ENCODE measurements around the gene FBXW7.

The FBXW7 gene

DNA sequence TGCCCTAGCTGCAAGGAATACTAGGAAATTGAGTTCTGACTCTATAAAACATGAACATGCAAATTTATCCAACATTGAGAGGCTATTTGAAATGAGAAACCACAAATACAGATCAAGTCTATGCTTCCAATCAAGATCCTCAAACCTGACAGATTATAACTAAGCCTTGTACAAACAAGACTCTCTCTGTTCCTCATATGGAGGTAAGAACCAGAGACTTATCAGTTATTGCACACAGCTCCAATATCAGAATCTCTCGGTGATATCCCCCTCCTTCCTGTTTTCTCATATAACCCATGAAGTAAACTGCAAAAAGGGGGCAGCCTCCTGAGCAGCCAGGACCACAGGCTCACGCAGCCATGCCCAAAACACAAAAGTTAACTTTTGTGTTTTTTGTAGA lies 36.5 kb downstream of the FBXW7 start:
- no peak for TF ChIP-seq CTCF (IDR thresholded peaks at IDR 0.05; ENCODE audit: low read depth, low read length)
- DNase-seq (ENCODE audit: low read depth in 2 of 2): no peak
- H3K4me3 ChIP-seq (replicated peaks in 1 of 2; ENCODE audit: low read depth in 2 of 2, low read length in 2 of 2): no peak overlapping the region

DNA sequence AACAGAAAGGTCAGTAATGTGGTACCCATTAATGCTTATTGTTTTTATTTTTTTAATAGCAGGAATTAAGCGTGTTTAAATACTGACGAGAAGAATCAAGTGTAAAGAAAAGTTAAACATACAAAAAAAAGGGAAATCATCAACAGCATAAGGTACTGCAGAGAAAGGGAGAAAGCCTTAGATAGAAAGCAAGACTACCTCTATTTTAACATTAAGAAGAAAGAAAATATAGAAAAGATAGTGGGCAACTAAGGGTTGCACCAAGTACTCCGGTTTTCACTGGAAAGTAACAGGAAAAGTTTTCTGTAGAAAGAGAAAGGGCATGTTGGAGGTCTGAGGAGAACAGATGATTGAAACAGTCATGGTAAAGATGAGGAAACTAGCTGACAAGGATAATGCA lies 41.9 kb downstream of the FBXW7 start:
- no peak overlapping the region for H3K4me3 ChIP-seq (replicated peaks in 1 of 2; ENCODE audit: low read depth in 2 of 2, low read length in 2 of 2)
- DNase-seq (ENCODE audit: low read depth in 2 of 2): no peak
- TF ChIP-seq CTCF (IDR thresholded peaks at IDR 0.05; ENCODE audit: low read depth, low read length): no peak

DNA sequence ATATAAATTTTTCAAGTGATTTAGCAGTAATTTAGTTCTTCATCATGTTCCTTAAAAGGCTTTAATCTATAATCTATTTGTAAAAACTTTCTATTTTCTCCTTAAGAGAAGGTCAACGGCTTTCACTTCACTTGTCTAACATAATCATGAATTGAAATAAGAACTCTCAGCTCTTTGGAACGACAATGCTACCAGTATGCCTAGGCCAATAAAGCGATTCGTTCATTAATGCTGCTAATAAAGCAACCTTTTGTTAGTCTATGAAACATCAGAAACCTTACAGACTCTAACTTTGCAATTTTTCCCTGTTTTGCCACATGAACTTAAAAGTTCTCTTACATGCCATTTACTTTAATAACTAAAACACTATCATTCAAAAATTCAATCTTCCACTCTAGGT lies 47.6 kb downstream of the FBXW7 start:
- no peak for DNase-seq (ENCODE audit: low read depth in 2 of 2)
- H3K4me3 ChIP-seq (replicated peaks in 1 of 2; ENCODE audit: low read depth in 2 of 2, low read length in 2 of 2): no peak overlapping the region
- no peak for TF ChIP-seq CTCF (IDR thresholded peaks at IDR 0.05; ENCODE audit: low read depth, low read length)

DNA sequence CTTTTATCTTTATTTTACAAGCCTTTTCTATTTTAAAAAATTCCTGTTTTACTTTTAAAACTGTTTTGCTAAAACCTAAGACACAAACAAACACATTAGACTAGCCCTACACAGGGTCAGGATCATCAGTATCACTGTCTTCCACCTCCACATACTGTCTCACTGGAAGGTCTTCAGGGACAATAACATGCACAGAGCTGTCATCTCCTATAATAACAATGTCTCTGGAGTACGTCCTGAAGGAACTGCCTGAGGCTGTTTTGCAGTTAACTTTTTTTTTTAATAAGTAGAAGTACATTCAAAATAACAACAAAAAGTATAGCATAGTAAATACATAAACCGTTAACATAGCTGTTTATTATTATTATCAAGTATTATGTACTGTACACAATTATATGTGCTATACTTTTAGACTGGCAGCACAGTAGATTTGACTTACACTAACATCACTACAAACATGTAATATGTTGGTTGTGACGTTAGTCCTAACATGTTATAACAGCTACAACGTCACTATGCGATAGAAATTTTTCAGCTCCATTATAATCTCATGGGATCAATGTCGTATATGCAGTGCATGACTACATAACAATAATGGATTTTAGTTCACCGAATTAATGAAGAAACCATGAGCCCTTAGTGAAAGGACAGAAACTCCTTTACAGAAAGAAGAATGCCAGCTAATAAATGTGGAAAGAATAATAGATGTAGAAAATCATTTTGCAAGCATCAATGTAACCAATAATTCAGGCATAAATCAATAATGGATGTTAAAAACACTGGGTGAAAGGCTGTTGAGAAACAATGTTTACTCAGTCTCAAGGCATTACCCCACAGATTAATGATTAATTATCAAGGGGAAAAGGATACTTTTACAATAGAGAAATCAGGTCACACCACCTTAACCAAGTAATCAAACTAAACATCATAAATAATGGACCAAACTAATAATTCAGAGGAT lies 49.2 kb downstream of the FBXW7 start:
- no peak for TF ChIP-seq CTCF (IDR thresholded peaks at IDR 0.05; ENCODE audit: low read depth, low read length)
- no peak for DNase-seq (ENCODE audit: low read depth in 2 of 2)
- no peak overlapping the region for H3K4me3 ChIP-seq (replicated peaks in 1 of 2; ENCODE audit: low read depth in 2 of 2, low read length in 2 of 2)

GRCh38 chr4:152485726-152486276 lies 50.1 kb downstream of the FBXW7 start:
- no peak for TF ChIP-seq CTCF (IDR thresholded peaks at IDR 0.05; ENCODE audit: low read depth, low read length)
- H3K4me3 ChIP-seq (replicated peaks in 1 of 2; ENCODE audit: low read depth in 2 of 2, low read length in 2 of 2): peak overlapping the region in 1 of 2 donors; percentile 35
- DNase-seq (ENCODE audit: low read depth in 2 of 2): peak; percentile 85 to 91

- no peak for TF ChIP-seq CTCF (IDR thresholded peaks at IDR 0.05; ENCODE audit: low read depth, low read length)
- no peak overlapping the region for H3K4me3 ChIP-seq (replicated peaks in 1 of 2; ENCODE audit: low read depth in 2 of 2, low read length in 2 of 2)
- DNase-seq (ENCODE audit: low read depth in 2 of 2): peak in 1 of 2 donors; percentile 55
Measured at GRCh38 chr4:152482211-152482610, 53.7 kb downstream of the FBXW7 start.

Measured in cardiac fibroblast (primary cell).